Panc1 (cell line): ENCODE results near the gene CDH13.

Experiments
- SIN3A ChIP-seq: IDR thresholded peaks from 2 replicates; pipeline ENCODE4 v1.6.1; 2012; ENCODE audit warnings: low read depth, mild to moderate bottlenecking, low read length, moderate library complexity, borderline replicate concordance; ENCODE audit not compliant: insufficient read depth
- TF ChIP-seq, protein P1 (sequence below): fragments of 450-650 bp; IDR thresholded peaks from 2 replicates; pipeline ENCODE4 v1.5.1; 2017; ENCODE audit warnings: mild to moderate bottlenecking
- TF ChIP-seq, protein P2 (sequence below), 2 experiments: IDR thresholded peaks; 2 replicates each; pipeline ENCODE4 v1.6.1; 2011 to 2012; ENCODE audit warnings: low read depth in 2 of 2, control low read depth in 1 of 2, low read length in 1 of 2, mild to moderate bottlenecking in 1 of 2, moderate library complexity in 1 of 2; ENCODE audit not compliant: insufficient read depth in 1 of 2

DNA sequence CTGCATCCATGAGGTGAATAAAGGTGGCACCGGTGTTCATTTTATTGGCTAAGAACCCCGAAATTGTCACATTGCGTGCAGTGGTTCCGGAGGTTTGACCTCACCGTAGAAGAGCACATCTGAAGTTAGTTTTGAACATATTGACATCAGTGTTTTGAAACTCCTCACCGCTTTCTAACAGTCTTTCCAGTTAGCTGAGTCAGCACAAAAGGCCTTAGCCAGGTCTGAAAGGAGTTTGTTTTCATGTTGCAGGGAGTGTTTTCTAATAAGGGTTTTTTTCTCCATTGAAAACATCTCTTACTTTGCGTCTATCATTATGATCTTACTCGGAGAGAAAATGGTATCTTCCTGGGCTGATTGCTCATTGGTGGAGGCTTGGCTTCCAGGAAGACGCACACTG, 1006.5 kb downstream of the CDH13 start:
- TF ChIP-seq, protein P1, sequence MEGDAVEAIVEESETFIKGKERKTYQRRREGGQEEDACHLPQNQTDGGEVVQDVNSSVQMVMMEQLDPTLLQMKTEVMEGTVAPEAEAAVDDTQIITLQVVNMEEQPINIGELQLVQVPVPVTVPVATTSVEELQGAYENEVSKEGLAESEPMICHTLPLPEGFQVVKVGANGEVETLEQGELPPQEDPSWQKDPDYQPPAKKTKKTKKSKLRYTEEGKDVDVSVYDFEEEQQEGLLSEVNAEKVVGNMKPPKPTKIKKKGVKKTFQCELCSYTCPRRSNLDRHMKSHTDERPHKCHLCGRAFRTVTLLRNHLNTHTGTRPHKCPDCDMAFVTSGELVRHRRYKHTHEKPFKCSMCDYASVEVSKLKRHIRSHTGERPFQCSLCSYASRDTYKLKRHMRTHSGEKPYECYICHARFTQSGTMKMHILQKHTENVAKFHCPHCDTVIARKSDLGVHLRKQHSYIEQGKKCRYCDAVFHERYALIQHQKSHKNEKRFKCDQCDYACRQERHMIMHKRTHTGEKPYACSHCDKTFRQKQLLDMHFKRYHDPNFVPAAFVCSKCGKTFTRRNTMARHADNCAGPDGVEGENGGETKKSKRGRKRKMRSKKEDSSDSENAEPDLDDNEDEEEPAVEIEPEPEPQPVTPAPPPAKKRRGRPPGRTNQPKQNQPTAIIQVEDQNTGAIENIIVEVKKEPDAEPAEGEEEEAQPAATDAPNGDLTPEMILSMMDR, result no peak
- no peak for TF ChIP-seq SIN3A
- TF ChIP-seq, protein P2, sequence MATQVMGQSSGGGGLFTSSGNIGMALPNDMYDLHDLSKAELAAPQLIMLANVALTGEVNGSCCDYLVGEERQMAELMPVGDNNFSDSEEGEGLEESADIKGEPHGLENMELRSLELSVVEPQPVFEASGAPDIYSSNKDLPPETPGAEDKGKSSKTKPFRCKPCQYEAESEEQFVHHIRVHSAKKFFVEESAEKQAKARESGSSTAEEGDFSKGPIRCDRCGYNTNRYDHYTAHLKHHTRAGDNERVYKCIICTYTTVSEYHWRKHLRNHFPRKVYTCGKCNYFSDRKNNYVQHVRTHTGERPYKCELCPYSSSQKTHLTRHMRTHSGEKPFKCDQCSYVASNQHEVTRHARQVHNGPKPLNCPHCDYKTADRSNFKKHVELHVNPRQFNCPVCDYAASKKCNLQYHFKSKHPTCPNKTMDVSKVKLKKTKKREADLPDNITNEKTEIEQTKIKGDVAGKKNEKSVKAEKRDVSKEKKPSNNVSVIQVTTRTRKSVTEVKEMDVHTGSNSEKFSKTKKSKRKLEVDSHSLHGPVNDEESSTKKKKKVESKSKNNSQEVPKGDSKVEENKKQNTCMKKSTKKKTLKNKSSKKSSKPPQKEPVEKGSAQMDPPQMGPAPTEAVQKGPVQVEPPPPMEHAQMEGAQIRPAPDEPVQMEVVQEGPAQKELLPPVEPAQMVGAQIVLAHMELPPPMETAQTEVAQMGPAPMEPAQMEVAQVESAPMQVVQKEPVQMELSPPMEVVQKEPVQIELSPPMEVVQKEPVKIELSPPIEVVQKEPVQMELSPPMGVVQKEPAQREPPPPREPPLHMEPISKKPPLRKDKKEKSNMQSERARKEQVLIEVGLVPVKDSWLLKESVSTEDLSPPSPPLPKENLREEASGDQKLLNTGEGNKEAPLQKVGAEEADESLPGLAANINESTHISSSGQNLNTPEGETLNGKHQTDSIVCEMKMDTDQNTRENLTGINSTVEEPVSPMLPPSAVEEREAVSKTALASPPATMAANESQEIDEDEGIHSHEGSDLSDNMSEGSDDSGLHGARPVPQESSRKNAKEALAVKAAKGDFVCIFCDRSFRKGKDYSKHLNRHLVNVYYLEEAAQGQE (IDR thresholded peaks at IDR 0.05; ENCODE audit: insufficient read depth in 1 of 2, low read depth in 2 of 2, low read length in 1 of 2), result no peak
